ENCODE measurements around the gene PACSIN2.

The PACSIN2 gene

GRCh38 chr22:42887523-42888507 is 127.1 kb downstream of the PACSIN2 start:
- Histone ChIP-seq H3K27ac (replicated peaks) (no peak overlapping the region), H3K27me3 (ENCODE audit: insufficient read depth, poor library complexity, severe bottlenecking) (no peaks in the 10 kb centered on the region), H3K4me3 (replicated peaks; ENCODE audit: insufficient read depth, low read length) (no peak overlapping the region)
- TF ChIP-seq REST (IDR thresholded peaks at IDR 0.05; ENCODE audit: insufficient replicate concordance, low read depth), result no peak
- TF ChIP-seq POLR2AphosphoS5 (IDR thresholded peaks at IDR 0.05; ENCODE audit: low read depth), result no peak
- no peak for TF ChIP-seq CTCF (IDR thresholded peaks at IDR 0.05; ENCODE audit: insufficient read depth, low read length)
- no peak for TF ChIP-seq GABPA (IDR thresholded peaks at IDR 0.05; ENCODE audit: low read depth)
- no peak for TF ChIP-seq SPI1 (IDR thresholded peaks at IDR 0.05; ENCODE audit: borderline replicate concordance, low read depth)
- DNase-seq (ENCODE audit: low read depth in 1 of 2, low spot score in 1 of 2), result no peak

- DNase-seq (ENCODE audit: low read depth in 1 of 2, low spot score in 1 of 2), result no peak
- Histone ChIP-seq H3K4me3 (replicated peaks; ENCODE audit: insufficient read depth, low read length) (no peak overlapping the region), H3K27ac (replicated peaks) (no peak overlapping the region), H3K27me3 (ENCODE audit: insufficient read depth, poor library complexity, severe bottlenecking) (no peaks in the 10 kb centered on the region)
- TF ChIP-seq POLR2AphosphoS5 (IDR thresholded peaks at IDR 0.05; ENCODE audit: low read depth) (no peak), SPI1 (IDR thresholded peaks at IDR 0.05; ENCODE audit: borderline replicate concordance, low read depth) (no peak), GABPA (IDR thresholded peaks at IDR 0.05; ENCODE audit: low read depth) (no peak), CTCF (IDR thresholded peaks at IDR 0.05; ENCODE audit: insufficient read depth, low read length) (no peak), REST (IDR thresholded peaks at IDR 0.05; ENCODE audit: insufficient replicate concordance, low read depth) (no peak)
These were observed 127.8 kb downstream of the PACSIN2 start for GRCh38 chr22:42887120-42887519.

- DNase-seq (ENCODE audit: low read depth in 1 of 2, low spot score in 1 of 2), result no peak
- no peak overlapping the region for H3K27ac ChIP-seq (replicated peaks)
- TF ChIP-seq REST (IDR thresholded peaks at IDR 0.05; ENCODE audit: insufficient replicate concordance, low read depth) (no peak), GABPA (IDR thresholded peaks at IDR 0.05; ENCODE audit: low read depth) (no peak), SPI1 (IDR thresholded peaks at IDR 0.05; ENCODE audit: borderline replicate concordance, low read depth) (no peak), POLR2AphosphoS5 (IDR thresholded peaks at IDR 0.05; ENCODE audit: low read depth) (no peak), CTCF (IDR thresholded peaks at IDR 0.05; ENCODE audit: insufficient read depth, low read length) (no peak)
- no peaks in the 10 kb centered on the region for H3K27me3 ChIP-seq (ENCODE audit: insufficient read depth, poor library complexity, severe bottlenecking)
- H3K4me3 ChIP-seq (replicated peaks; ENCODE audit: insufficient read depth, low read length), result no peak overlapping the region
These were observed 129.5 kb downstream of the PACSIN2 start for GRCh38 chr22:42885446-42885845.
